GM19035 (cell line): ENCODE results near the gene SLC50A1.
"Not testable (repeated sequence)": the region's sequence is repeated elsewhere in the genome, so short reads cannot be mapped to it uniquely, and the experiment has no call there.

Experiments
- ATAC-seq: cut with Tn5 transposase; IDR thresholded peaks from one replicate; pipeline ENCODE4 v1.9.1; 2021; ENCODE audit not compliant: unreplicated experiment

SLC50A1 gene

GRCh38 chr1:155116113-155116764 is 19.4 kb upstream of the SLC50A1 start:
- ATAC-seq = no peak

- ATAC-seq = no peak
These were observed 18.0 kb upstream of the SLC50A1 start for GRCh38 chr1:155117610-155118009.

GRCh38 chr1:155118090-155118489 is 17.6 kb upstream of the SLC50A1 start:
- ATAC-seq = not testable (repeated sequence)

GRCh38 chr1:155120253-155120652 is 15.4 kb upstream of the SLC50A1 start:
- no peak for ATAC-seq

GRCh38 chr1:155121249-155121648 is 14.4 kb upstream of the SLC50A1 start:
- no peak for ATAC-seq

GRCh38 chr1:155122308-155122707 is 13.3 kb upstream of the SLC50A1 start:
- ATAC-seq = no peak

GRCh38 chr1:155123801-155124200 is 11.9 kb upstream of the SLC50A1 start:
- ATAC-seq = no peak

GRCh38 chr1:155124503-155125463 is 10.9 kb upstream of the SLC50A1 start:
- no peak for ATAC-seq

GRCh38 chr1:155125511-155125945 is 10.1 kb upstream of the SLC50A1 start:
- no peak for ATAC-seq

- ATAC-seq = no peak
These were observed 9.6 kb upstream of the SLC50A1 start for GRCh38 chr1:155125946-155126555.

GRCh38 chr1:155126556-155127104 is 9.0 kb upstream of the SLC50A1 start:
- ATAC-seq = no peak

- no peak for ATAC-seq
These were observed 8.3 kb upstream of the SLC50A1 start, which contains the start of gene EFNA1 for GRCh38 chr1:155127105-155127966. Gene EFNA1 (plus strand): TSS chr1:155127876. CDS start chr1:155127978, 102 bp downstream.

GRCh38 chr1:155127967-155128754 is 7.5 kb upstream of the SLC50A1 start:
- no peak for ATAC-seq

- no peak for ATAC-seq
These were observed 6.7 kb upstream of the SLC50A1 start for GRCh38 chr1:155128755-155129473.

GRCh38 chr1:155130272-155131006 is 5.2 kb upstream of the SLC50A1 start:
- ATAC-seq = no peak

- no peak for ATAC-seq
These were observed 4.4 kb upstream of the SLC50A1 start for GRCh38 chr1:155131285-155131684.

- ATAC-seq = no peak
These were observed 3.8 kb upstream of the SLC50A1 start for GRCh38 chr1:155131856-155132255.

- no peak for ATAC-seq
These were observed 1.8 kb upstream of the SLC50A1 start for GRCh38 chr1:155133799-155134281.
